H9 (cell line): ENCODE data around the gene RXFP3. TPM values are rescaled to one million over a fixed set of nuclear protein-coding genes. Genes with fewer than 3 reads are reported as not detected.
A peak's percentile ranks its signal among the peaks of the same experiment; 100 is the strongest.

Experiments used
- DNase-seq: peaks from one replicate; pipeline ENCODE4 v3.0.0-alpha.2; 2017
- H2AFZ ChIP-seq: one replicate; pipeline ENCODE4 v1.6.1; 2013; ENCODE audit warnings: mild to moderate bottlenecking, low read length, control low read depth, moderate library complexity
- H2AK5ac ChIP-seq: 2 replicates; pipeline ENCODE4 v1.6.1; 2013; ENCODE audit warnings: low read length, control low read depth, mixed read lengths; ENCODE audit not compliant: insufficient read length
- H2BK120ac ChIP-seq: one replicate; pipeline ENCODE4 v1.6.1; 2013; ENCODE audit warnings: low read depth, mild to moderate bottlenecking, low read length, control low read depth, inconsistent platforms; ENCODE audit not compliant: poor library complexity, severe bottlenecking
- H2BK12ac ChIP-seq: 2 replicates; pipeline ENCODE4 v1.6.1; 2013; ENCODE audit warnings: low read length, control low read depth, mixed read lengths, low read depth; ENCODE audit not compliant: insufficient read length
- H2BK15ac ChIP-seq: 2 replicates; pipeline ENCODE4 v1.6.1; 2013; ENCODE audit warnings: low read depth, low read length, control low read depth
- H2BK20ac ChIP-seq: one replicate; pipeline ENCODE4 v1.6.1; 2013; ENCODE audit warnings: low read depth, mild to moderate bottlenecking, low read length, control low read depth, inconsistent platforms; ENCODE audit not compliant: poor library complexity, severe bottlenecking
- H2BK5ac ChIP-seq: 2 replicates; pipeline ENCODE4 v1.6.1; 2013; ENCODE audit warnings: low read length, control low read depth, mixed read lengths; ENCODE audit not compliant: insufficient read length
- H3K14ac ChIP-seq: 2 replicates; pipeline ENCODE4 v1.6.1; 2013; ENCODE audit warnings: low read length, control low read depth; ENCODE audit not compliant: insufficient read depth
- H3K18ac ChIP-seq: 2 replicates; pipeline ENCODE4 v1.6.1; 2013; ENCODE audit warnings: low read depth, mild to moderate bottlenecking, mixed read lengths, low read length, control low read depth; ENCODE audit not compliant: insufficient read length
- H3K23ac ChIP-seq: 2 replicates; pipeline ENCODE4 v1.6.1; 2013; ENCODE audit warnings: low read length, control low read depth, mixed read lengths, low read depth; ENCODE audit not compliant: insufficient read length
- H3K23me2 ChIP-seq: 2 replicates; pipeline ENCODE4 v1.6.1; 2013; ENCODE audit warnings: low read depth, mild to moderate bottlenecking, mixed read lengths, low read length, control low read depth; ENCODE audit not compliant: insufficient read length, poor library complexity, severe bottlenecking
- H3K27ac ChIP-seq: 2 replicates; pipeline ENCODE4 v1.5.1; 2013; ENCODE audit warnings: low read length, control low read depth, mixed read lengths, low read depth; ENCODE audit not compliant: insufficient read length
- H3K27me3 ChIP-seq: 2 replicates; pipeline ENCODE4 v1.6.1; 2013; ENCODE audit warnings: low read length, control low read depth, inconsistent platforms; ENCODE audit not compliant: insufficient read depth
- H3K4ac ChIP-seq: 2 replicates; pipeline ENCODE4 v1.6.1; 2013; ENCODE audit warnings: low read depth, mild to moderate bottlenecking, control low read depth, inconsistent platforms, low read length, moderate library complexity
- H3K4me1 ChIP-seq: 2 replicates; pipeline ENCODE4 v1.6.1; 2013; ENCODE audit warnings: low read length, control low read depth, inconsistent platforms; ENCODE audit not compliant: insufficient read depth
- H3K4me2 ChIP-seq: 2 replicates; pipeline ENCODE4 v1.6.1; 2013; ENCODE audit warnings: low read length, control low read depth, mixed read lengths; ENCODE audit not compliant: insufficient read length, insufficient read depth
- H3K56ac ChIP-seq: 2 replicates; pipeline ENCODE4 v1.6.1; 2013; ENCODE audit warnings: low read depth, mild to moderate bottlenecking, mixed read lengths, low read length, control low read depth; ENCODE audit not compliant: insufficient read length
- H3K79me1 ChIP-seq: 2 replicates; pipeline ENCODE4 v1.6.1; 2013; ENCODE audit warnings: low read depth, mild to moderate bottlenecking, moderate library complexity, low read length, control low read depth, inconsistent platforms; ENCODE audit not compliant: insufficient read depth, poor library complexity, severe bottlenecking
- H3K79me2 ChIP-seq: 2 replicates; pipeline ENCODE4 v1.6.1; 2013; ENCODE audit warnings: low read length, control low read depth, inconsistent platforms; ENCODE audit not compliant: insufficient read depth
- H3K9ac ChIP-seq: 2 replicates; pipeline ENCODE4 v1.6.1; 2013; ENCODE audit warnings: low read length, control low read depth, mixed read lengths; ENCODE audit not compliant: insufficient read length; ENCODE audit errors: extremely low read depth
- H3K9me3 ChIP-seq: one replicate; pipeline ENCODE4 v1.6.1; 2013; ENCODE audit warnings: low read depth, low read length, inconsistent platforms; ENCODE audit not compliant: control insufficient read depth
- H3T11ph ChIP-seq: one replicate; pipeline ENCODE4 v1.6.1; 2013; ENCODE audit warnings: mild to moderate bottlenecking, low read length, control low read depth, inconsistent platforms
- H4K20me1 ChIP-seq: one replicate; pipeline ENCODE4 v1.6.1; 2013; ENCODE audit not compliant: control insufficient read depth, insufficient read length, insufficient read depth
- H4K5ac ChIP-seq: 2 replicates; pipeline ENCODE4 v1.6.1; 2013; ENCODE audit warnings: low read depth, mild to moderate bottlenecking, mixed read lengths, low read length, control low read depth; ENCODE audit not compliant: insufficient read length
- H4K8ac ChIP-seq: replicated peaks from 2 replicates; pipeline ENCODE4 v1.6.1; 2013; ENCODE audit warnings: low read length, control low read depth, mixed read lengths, low read depth; ENCODE audit not compliant: insufficient read length
- H4K91ac ChIP-seq: 2 replicates; pipeline ENCODE4 v1.6.1; 2013; ENCODE audit warnings: low read depth, mild to moderate bottlenecking, moderate library complexity, mixed read lengths, low read length, control low read depth; ENCODE audit not compliant: insufficient read length
- H3K27ac Mint-ChIP-seq, 3 experiments: 2 replicates in 2 of 3; 3 replicates in 1 of 3; pipeline ENCODE4 v1.8.0; 2020 to 2021; ENCODE audit warnings: mixed read lengths in 3 of 3, mild to moderate bottlenecking in 1 of 3, moderate library complexity in 1 of 3
- H3K27me3 Mint-ChIP-seq: 2 replicates; pipeline ENCODE4 v1.8.0; 2021; ENCODE audit warnings: low read depth, mild to moderate bottlenecking, moderate library complexity, mixed read lengths
- H3K36me3 Mint-ChIP-seq, 3 experiments: 2 replicates in 2 of 3; 3 replicates in 1 of 3; pipeline ENCODE4 v1.8.0; 2020 to 2021; ENCODE audit warnings: low read depth in 3 of 3, mixed read lengths in 3 of 3; ENCODE audit not compliant: insufficient read depth in 1 of 3
- H3K4me1 Mint-ChIP-seq, 2 experiments: 2 replicates each; pipeline ENCODE4 v1.8.0; 2020; ENCODE audit warnings: mixed read lengths in 2 of 2
- H3K4me3 Mint-ChIP-seq, 2 experiments: 2 replicates in 1 of 2; 3 replicates in 1 of 2; pipeline ENCODE4 v1.8.0; 2020 to 2021; ENCODE audit warnings: mild to moderate bottlenecking in 2 of 2, mixed read lengths in 2 of 2, moderate library complexity in 1 of 2
- H3K9me3 Mint-ChIP-seq, 2 experiments: 2 replicates in 1 of 2; 3 replicates in 1 of 2; pipeline ENCODE4 v1.8.0; 2020; ENCODE audit warnings: mild to moderate bottlenecking in 2 of 2, mixed read lengths in 2 of 2, moderate library complexity in 1 of 2
- WGBS: extraction: QIAGEN DNeasy Blood & Tissue Kit; methylation state at CpG from one replicate; pipeline ENCODE4 v1.1.7; 2013; ENCODE audit warnings: missing lambda C conversion rate, low lambda C conversion rate, mixed read lengths; ENCODE audit not compliant: insufficient read length; ENCODE audit errors: extremely low coverage; 5-methylcytosine and 5-hydroxymethylcytosine counted together
- total RNA-seq: library from RNA; stranded (reverse); gene quantifications from 2 replicates; pipeline ENCODE4 v1.2.1, GENCODE V29; 2021
- TF ChIP-seq, protein P1 (sequence below): fragments of 200-600 bp; sonication (generic); conservative IDR thresholded peaks from 3 replicates; pipeline ENCODE4 v1.8.0; 2021; ENCODE audit warnings: antibody characterized with exemption, mild to moderate bottlenecking

The RXFP3 gene
- total RNA-seq, 1 experiment from 2014 or later = not detected

DNA sequence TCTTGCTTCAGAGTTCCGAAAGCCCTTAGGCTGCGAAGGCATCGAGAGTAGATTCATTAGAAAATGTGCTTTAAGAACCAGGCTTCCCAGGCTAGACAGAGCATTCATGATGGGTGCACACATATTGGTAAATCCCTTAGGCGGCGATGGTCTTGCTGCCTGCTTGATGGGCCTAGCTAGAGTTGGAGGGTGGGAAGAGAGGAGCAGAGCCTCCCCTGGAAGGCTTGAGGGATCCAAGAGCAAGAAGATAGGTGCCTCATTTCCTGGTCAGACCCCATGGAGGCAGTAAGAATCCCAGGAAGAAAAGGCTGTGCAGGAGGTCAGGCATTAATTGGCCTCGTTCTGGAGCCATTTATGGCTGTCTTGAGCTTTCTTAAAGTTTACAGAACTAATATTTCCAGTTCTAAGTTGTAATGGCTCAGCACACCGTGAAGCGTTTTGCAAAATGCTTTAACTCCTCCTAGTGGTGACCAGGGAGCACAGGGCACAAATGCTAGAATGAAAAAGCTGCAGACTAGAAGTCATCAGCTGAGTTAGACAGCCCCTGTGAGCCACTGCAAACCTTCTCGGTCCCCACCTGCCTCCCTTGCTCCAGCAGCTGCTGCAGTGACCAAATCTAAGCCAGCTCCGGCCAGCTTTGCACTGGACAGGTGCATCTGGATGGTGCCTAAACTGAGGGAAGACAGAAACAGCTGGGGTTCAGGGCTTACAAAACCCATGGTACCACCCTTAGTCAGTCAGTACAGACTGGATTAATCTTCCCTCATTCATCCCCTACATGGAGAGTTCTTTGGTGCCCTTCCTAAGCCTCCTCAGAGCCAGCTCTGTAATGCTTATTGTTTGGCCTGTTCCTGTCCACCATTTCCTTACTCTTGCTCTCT is 33.6 kb downstream of the RXFP3 start:
- Histone ChIP-seq H3T11ph (no peak overlapping the region), H3K4me2 (no peak overlapping the region), H4K5ac (no peak overlapping the region), H4K20me1 (no peaks in the 10 kb centered on the region), H2AFZ (no peak overlapping the region), H3K79me2 (no peaks in the 10 kb centered on the region), H3K56ac (no peak overlapping the region), H2BK12ac (no peak overlapping the region), H3K9ac (no peak overlapping the region), H2BK20ac (no peak overlapping the region), H3K18ac (no peak overlapping the region), H2BK120ac (no peak overlapping the region), H3K4ac (no peak overlapping the region), H3K4me1 (no peaks in the 10 kb centered on the region), H3K9me3 (no peaks in the 10 kb centered on the region), H3K27ac (no peak overlapping the region), H2AK5ac (no peak overlapping the region), H4K91ac (no peak overlapping the region), H4K8ac (no peak overlapping the region), H3K23me2 (no peaks in the 10 kb centered on the region), H3K23ac (no peak overlapping the region), H3K14ac (no peak overlapping the region), H2BK15ac (no peak overlapping the region), H2BK5ac (no peak overlapping the region), H3K79me1 (no peaks in the 10 kb centered on the region), H3K27me3 (no peaks in the 10 kb centered on the region)
- no CpG with 5 or more reads among the region's 10 CpGs for WGBS
- H3K36me3 Mint-ChIP-seq = no peaks in the 10 kb centered on the region
- TF ChIP-seq, protein P1, sequence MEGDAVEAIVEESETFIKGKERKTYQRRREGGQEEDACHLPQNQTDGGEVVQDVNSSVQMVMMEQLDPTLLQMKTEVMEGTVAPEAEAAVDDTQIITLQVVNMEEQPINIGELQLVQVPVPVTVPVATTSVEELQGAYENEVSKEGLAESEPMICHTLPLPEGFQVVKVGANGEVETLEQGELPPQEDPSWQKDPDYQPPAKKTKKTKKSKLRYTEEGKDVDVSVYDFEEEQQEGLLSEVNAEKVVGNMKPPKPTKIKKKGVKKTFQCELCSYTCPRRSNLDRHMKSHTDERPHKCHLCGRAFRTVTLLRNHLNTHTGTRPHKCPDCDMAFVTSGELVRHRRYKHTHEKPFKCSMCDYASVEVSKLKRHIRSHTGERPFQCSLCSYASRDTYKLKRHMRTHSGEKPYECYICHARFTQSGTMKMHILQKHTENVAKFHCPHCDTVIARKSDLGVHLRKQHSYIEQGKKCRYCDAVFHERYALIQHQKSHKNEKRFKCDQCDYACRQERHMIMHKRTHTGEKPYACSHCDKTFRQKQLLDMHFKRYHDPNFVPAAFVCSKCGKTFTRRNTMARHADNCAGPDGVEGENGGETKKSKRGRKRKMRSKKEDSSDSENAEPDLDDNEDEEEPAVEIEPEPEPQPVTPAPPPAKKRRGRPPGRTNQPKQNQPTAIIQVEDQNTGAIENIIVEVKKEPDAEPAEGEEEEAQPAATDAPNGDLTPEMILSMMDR = peak; percentile 86
- DNase-seq = peak; percentile 51
- no peaks in the 10 kb centered on the region for H3K9me3 Mint-ChIP-seq
- H3K4me3 Mint-ChIP-seq = no peak overlapping the region
- H3K4me1 Mint-ChIP-seq = peaks cover 12 to 23% of the 10 kb centered on the region in 2 experiments
- no peaks in the 10 kb centered on the region for H3K27me3 Mint-ChIP-seq
- H3K27ac Mint-ChIP-seq = no peak overlapping the region
